Heart right ventricle (tissue), 16 donors: ENCODE data around the gene PCNT. TPM values are rescaled to one million over a fixed set of nuclear protein-coding genes. Genes with fewer than 3 reads are reported as not detected.

Experiments
- ATAC-seq, 8 donors: fragments of 200-7000 bp; cut with Tn5 transposase; one replicate each; pipeline ENCODE4 v1.9.1; 2020; ENCODE audit warnings: mild to moderate bottlenecking in 8 of 8, moderate library complexity in 8 of 8, moderate number of reproducible peaks in 1 of 8
- DNase-seq, 2 donors: peaks; one replicate each; pipeline ENCODE4 v3.0.0-alpha.2; 2020
- H3K27ac ChIP-seq, 10 donors: fragments of 200-600 bp; sonication (generic) in 2 of 10; one replicate each; pipeline versions ENCODE4 v1.5.0 to v1.8.0; 2020 to 2022; ENCODE audit warnings: mild to moderate bottlenecking in 3 of 10
- H3K27me3 ChIP-seq, 7 donors: fragments of 200-600 bp; one replicate each; pipeline ENCODE4 v1.8.0; 2021 to 2022; ENCODE audit warnings: mild to moderate bottlenecking in 2 of 7
- H3K36me3 ChIP-seq, 9 donors: fragments of 200-600 bp; sonication (generic) in 1 of 9; one replicate each; pipeline versions ENCODE4 v1.5.0 to v1.8.0; 2020 to 2022; ENCODE audit warnings: mild to moderate bottlenecking in 2 of 9
- H3K4me1 ChIP-seq, 9 donors: fragments of 200-600 bp; sonication (generic) in 1 of 9; one replicate each; pipeline versions ENCODE4 v1.5.0 to v1.8.0; 2020 to 2022; ENCODE audit warnings: mild to moderate bottlenecking in 4 of 9
- H3K4me3 ChIP-seq, 10 donors: fragments of 200-600 bp; sonication (generic) in 2 of 10; one replicate each; pipeline versions ENCODE4 v1.5.0 to v1.8.0; 2020 to 2022; ENCODE audit warnings: mild to moderate bottlenecking in 7 of 10, moderate library complexity in 2 of 10
- H3K9me3 ChIP-seq, 11 donors: fragments of 200-600 bp in 10 of 11; sonication (generic) in 2 of 11; one replicate each; pipeline versions ENCODE4 v1.5.0 to v1.8.0; 2013 to 2022; ENCODE audit warnings: mild to moderate bottlenecking in 2 of 11, control low read depth in 1 of 11, moderate library complexity in 1 of 11
- CTCF ChIP-seq, 9 donors: fragments of 200-600 bp; sonication (generic) in 2 of 9; IDR thresholded peaks; one replicate each; pipeline versions ENCODE4 v1.5.0 to v1.8.0; 2021 to 2022; ENCODE audit warnings: antibody characterized with exemption in 9 of 9, mild to moderate bottlenecking in 5 of 9, moderate library complexity in 1 of 9
- WGBS, 2 donors: extraction: QIAGEN DNeasy Blood & Tissue Kit; methylation state at CpG; one replicate each; pipeline ENCODE4 v1.1.7; 2013; ENCODE audit warnings: inconsistent platforms in 1 of 2; 5-methylcytosine and 5-hydroxymethylcytosine counted together
- intact Hi-C, 10 donors: fragments of 100-400 bp; cut with DNase I; formaldehyde crosslinking; loops; one replicate each; pipeline versions ENCODE4 v1.11.1 to v1.14.2; 2022
- polyA plus RNA-seq, 2 donors: library from polyadenylated mRNA; stranded (reverse); fragments of 200-250 nt; gene quantifications; one replicate each; pipeline ENCODE4 v1.2.3, GENCODE V29; 2013
- total RNA-seq, 10 donors: library from RNA; stranded (reverse); fragmentation: NEBNext Ultra II Directional in 3 of 10; extraction: Animal tissue kit (Norgen Biotek cat#: 25700) in 3 of 10; gene quantifications; one replicate each; pipeline versions ENCODE4 v1.2.1 to v1.2.4, GENCODE V29; 2021 to 2023
- donor health status: Arrhythmogenic right ventricular cardiomyopathy.
- donor health status: ischemic (EF 13 %, LVEDD 7.1; RV severe dilation, severe dysfunction).
- donor health status: healthy with polysubstance abuse.
- donor health status: DM: no; HTN: yes; CAD: no.
- donor health status: DM: no; HTN: no; CAD: no.
- donor health status: ischemic (EF 25% LVEDD 6.9; RV normal size, moderate dysfunction).
- donor health status: ischemic (EF 25% LVEDD 5.7; RV mildly dilated, moderate dysfunction).
- donor health status: healthy.
- donor health status: DM: yes; HTN: yes; CAD: no.
- donor health status: Ischemic cardiomyopathy.
- donor health status: ischemic (EF 35%, LVEDD 5.7; RV mildly dilated, moderate dysfunction).
- donor health status: nonischemic (EF 11% LVEDD 7.7; RV severe dilation, severe dysfunction).
- donor health status: DM: yes; HTN: yes; CAD: no.
- donor health status: PGD.
- donor health status: ischemic (EF 29% LVEDD 5.4; RV normal size, mild dysfunction).
- donor health status: nonischemic (EF 23%, LVEDD 6.1; RV moderate dilation, normal function).

The PCNT gene
- total and polyA plus RNA-seq, 12 donors, result 17.5 to 58.6 (median 26.9) TPM

GRCh38 chr21:46454142-46454541 is 130.2 kb downstream of the PCNT start:
- no peak overlapping the region for H3K27ac ChIP-seq
- DNase-seq, result no peak
- intact Hi-C loops, result loop anchor here in 1 of 10 donors (10.0 kb wide), 1 partner anchor 479 kb away; no protein-coding TSS in a partner anchor
- no peak for TF ChIP-seq CTCF (IDR thresholded peaks at IDR 0.05)
- H3K27me3 ChIP-seq, result no peaks in the 10 kb centered on the region
- peaks cover 0 to 7% (median 0%) of the 10 kb centered on the region in 11 donors for H3K9me3 ChIP-seq
- H3K4me3 ChIP-seq, result no peak overlapping the region
- no peak for ATAC-seq
- H3K4me1 ChIP-seq, result peaks cover 6 to 55% (median 42%) of the 10 kb centered on the region in 9 donors
- peaks cover 0 to 5% (median 0%) of the 10 kb centered on the region in 9 donors for H3K36me3 ChIP-seq
- 43% methylated on average over 3 of the region's 3 CpGs for WGBS, 2 donors

DNA sequence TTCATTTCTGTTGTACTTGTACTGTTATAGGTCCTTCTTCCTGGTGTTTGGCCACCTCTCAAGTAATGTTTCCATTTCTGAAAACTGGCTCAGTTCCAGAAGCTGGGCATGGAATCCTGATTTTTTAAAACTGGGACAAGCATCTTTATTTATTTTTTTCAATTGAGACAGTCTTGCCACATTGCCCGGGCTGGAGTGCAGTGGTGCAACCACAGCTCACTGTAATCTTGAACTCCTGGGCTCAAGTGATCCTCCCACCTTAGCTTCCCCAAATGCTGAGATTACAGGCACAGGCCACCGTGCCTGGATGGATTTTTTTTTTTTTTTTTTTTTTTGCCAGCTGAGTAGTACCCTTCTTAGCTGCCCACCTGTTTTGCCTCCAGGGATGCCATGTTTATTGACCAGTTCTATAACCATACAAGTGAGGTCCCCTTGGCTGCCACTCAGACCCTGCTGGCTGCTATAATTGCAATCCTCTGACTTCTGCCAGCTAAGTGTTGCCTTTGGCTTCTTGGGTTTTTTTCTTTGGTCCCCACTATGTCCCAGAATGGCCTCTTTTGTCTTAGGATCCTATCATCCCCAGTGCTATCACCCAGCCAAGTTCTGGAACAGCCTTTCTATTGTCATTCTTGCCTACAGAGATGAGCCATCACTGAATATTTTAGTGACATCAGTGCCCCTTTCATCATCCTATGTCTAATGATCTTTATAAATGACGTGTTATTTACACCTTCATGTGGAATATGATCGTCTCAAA is 130.9 kb downstream of the PCNT start:
- intact Hi-C loops, result loop anchor here in 1 of 10 donors (10.0 kb wide), 1 partner anchor 480 kb away; no protein-coding TSS in a partner anchor
- peak overlapping the region in 8 of 10 donors; percentile 32 to 98 (median 58) for H3K27ac ChIP-seq
- ATAC-seq, result no peak
- no peak for DNase-seq
- H3K27me3 ChIP-seq, result no peaks in the 10 kb centered on the region
- H3K36me3 ChIP-seq, result no peaks in the 10 kb centered on the region
- no peak overlapping the region for H3K4me3 ChIP-seq
- WGBS, 2 donors, result 43 to 53% methylated on average over 4 of the region's 4 CpGs
- H3K4me1 ChIP-seq, result peaks cover 6 to 56% (median 45%) of the 10 kb centered on the region in 9 donors
- no peak for TF ChIP-seq CTCF (IDR thresholded peaks at IDR 0.05)
- H3K9me3 ChIP-seq, result peaks cover 0 to under 1% (median 0%) of the 10 kb centered on the region in 11 donors

GRCh38 chr21:46455575-46456385 is 131.8 kb downstream of the PCNT start:
- peak overlapping the region in 1 of 10 donors; percentile 9 for H3K4me3 ChIP-seq
- 20 to 25% methylated on average over 10 of the region's 10 CpGs for WGBS, 2 donors
- H3K36me3 ChIP-seq, result no peaks in the 10 kb centered on the region
- intact Hi-C loops, result loop anchor here in 1 of 10 donors (10.0 kb wide), 1 partner anchor 481 kb away; no protein-coding TSS in a partner anchor
- H3K27ac ChIP-seq, result peak overlapping the region in 9 of 10 donors; percentile 36 to 98 (median 56)
- no peak for TF ChIP-seq CTCF (IDR thresholded peaks at IDR 0.05)
- no peaks in the 10 kb centered on the region for H3K27me3 ChIP-seq
- H3K9me3 ChIP-seq, result no peaks in the 10 kb centered on the region
- DNase-seq (peak in 1 of 2 donors; percentile 39), ATAC-seq (peak in 1 of 8 donors; percentile 1)
- H3K4me1 ChIP-seq, result peaks cover 6 to 66% (median 52%) of the 10 kb centered on the region in 9 donors

- intact Hi-C loops, result loop anchor here in 1 of 10 donors (10.0 kb wide), 1 partner anchor 482 kb away; no protein-coding TSS in a partner anchor
Measured at GRCh38 chr21:46456750-46457149, 132.8 kb downstream of the PCNT start.

More at GRCh38 chr21:46456750-46457149, 132.8 kb downstream of the PCNT start:
- WGBS, 2 donors, result 91 to 94% methylated on average over 4 of the region's 4 CpGs
- no peaks in the 10 kb centered on the region for H3K36me3 ChIP-seq
- H3K4me3 ChIP-seq, result peak overlapping the region in 3 of 10 donors; percentile 92 to 96 (median 96)
- no peaks in the 10 kb centered on the region for H3K9me3 ChIP-seq
- H3K27me3 ChIP-seq, result no peaks in the 10 kb centered on the region
- DNase-seq (no peak), ATAC-seq (no peak)
- peak overlapping the region in 6 of 10 donors; percentile 1 to 98 (median 98) for H3K27ac ChIP-seq
- TF ChIP-seq CTCF (IDR thresholded peaks at IDR 0.05), result no peak
- peaks cover 6 to 75% (median 61%) of the 10 kb centered on the region in 9 donors for H3K4me1 ChIP-seq
